CD8-positive, alpha-beta memory T cell (primary cell): ENCODE results near the gene ACP4. TPM values are rescaled to one million over a fixed set of nuclear protein-coding genes. Genes with fewer than 3 reads are reported as not detected.
"Not testable (repeated sequence)": the region's sequence is repeated elsewhere in the genome, so short reads cannot be mapped to it uniquely, and the experiment has no call there.

ENCODE experiments used
- CTCF ChIA-PET: fragments of 350-600 bp; sonication (Branson Sonifier 250); formaldehyde crosslinking; loops from one replicate; lab custom pipeline; 2021; ENCODE audit warnings: antibody characterized with exemption; lab: Charles Lee
- POLR2A ChIA-PET: fragments of 350-600 bp; sonication (Branson Sonifier 250); formaldehyde crosslinking; loops from one replicate; lab custom pipeline; 2021; ENCODE audit warnings: antibody characterized with exemption; lab: Charles Lee
- DNase-seq, 5 donors: peaks; one replicate each; pipeline versions ENCODE4 v3.0.0 to v3.0.0-alpha.2; 2020 to 2022; ENCODE audit warnings: mixed read lengths in 1 of 5
- H3K27ac ChIP-seq: one replicate; pipeline ENCODE4 v1.7.0; 2013; ENCODE audit warnings: low read depth, mild to moderate bottlenecking, low read length, moderate library complexity
- H3K27me3 ChIP-seq: 2 replicates; pipeline ENCODE4 v1.7.0; 2013; ENCODE audit warnings: low read length, mild to moderate bottlenecking; ENCODE audit not compliant: insufficient read depth, poor library complexity, severe bottlenecking
- H3K36me3 ChIP-seq: 2 replicates; pipeline ENCODE4 v1.7.0; 2013; ENCODE audit warnings: mild to moderate bottlenecking, low read length, moderate library complexity; ENCODE audit not compliant: insufficient read depth
- H3K4me1 ChIP-seq: 2 replicates; pipeline ENCODE4 v1.7.0; 2013; ENCODE audit warnings: mild to moderate bottlenecking, low read length, moderate library complexity; ENCODE audit not compliant: insufficient read depth
- H3K4me3 ChIP-seq: 2 replicates; pipeline ENCODE4 v1.7.0; 2013; ENCODE audit warnings: mild to moderate bottlenecking, low read length
- H3K9me3 ChIP-seq: 2 replicates; pipeline ENCODE4 v1.7.0; 2013; ENCODE audit warnings: mild to moderate bottlenecking, low read length
- H3K27ac Mint-ChIP-seq, 8 donors: one replicate each; pipeline ENCODE4 v1.8.0; 2020 to 2021; ENCODE audit warnings: mixed read lengths in 8 of 8, mild to moderate bottlenecking in 6 of 8, inconsistent platforms in 3 of 8, moderate library complexity in 3 of 8
- H3K27me3 Mint-ChIP-seq, 2 donors: one replicate each; pipeline ENCODE4 v1.8.0; 2020 to 2021; ENCODE audit warnings: mixed read lengths in 2 of 2, mild to moderate bottlenecking in 1 of 2, moderate library complexity in 1 of 2
- H3K36me3 Mint-ChIP-seq, 3 donors: one replicate each; pipeline ENCODE4 v1.8.0; 2020 to 2021; ENCODE audit warnings: mixed read lengths in 3 of 3, inconsistent platforms in 1 of 3, mild to moderate bottlenecking in 1 of 3
- H3K4me1 Mint-ChIP-seq, 3 donors: one replicate each; pipeline ENCODE4 v1.8.0; 2020 to 2021; ENCODE audit warnings: mixed read lengths in 3 of 3, inconsistent platforms in 1 of 3, mild to moderate bottlenecking in 1 of 3
- H3K4me3 Mint-ChIP-seq, 7 donors: one replicate each; pipeline ENCODE4 v1.8.0; 2020 to 2021; ENCODE audit warnings: mixed read lengths in 7 of 7, mild to moderate bottlenecking in 6 of 7, moderate library complexity in 4 of 7, inconsistent platforms in 2 of 7
- H3K9me3 Mint-ChIP-seq, 5 donors: one replicate each; pipeline ENCODE4 v1.8.0; 2020 to 2022; ENCODE audit warnings: mixed read lengths in 5 of 5, mild to moderate bottlenecking in 3 of 5, moderate library complexity in 2 of 5, inconsistent platforms in 1 of 5
- polyA plus RNA-seq: library from polyadenylated mRNA; unstranded; fragments of 300-500 nt; fragmentation: Illumina TruSeq; gene quantifications from one replicate; pipeline ENCODE4 v1.2.3, GENCODE V29; 2021
- total RNA-seq, 2 experiments: library from RNA; stranded (reverse); gene quantifications; one replicate each; pipeline ENCODE4 v1.2.3, GENCODE V29; 2021

Gene ACP4
- total and polyA plus RNA-seq, 3 experiments from 2014 or later = not detected

GRCh38 chr19:50801107-50801506 is 10.9 kb downstream of the ACP4 start:
- Mint-ChIP-seq H3K27ac (peak overlapping the region in 4 of 8 donors; percentile 17 to 62 (median 30)), H3K36me3 (peaks cover 0 to 58% (median 8%) of the 10 kb centered on the region in 3 donors), H3K4me1 (peaks cover 37 to 48% (median 45%) of the 10 kb centered on the region in 3 donors), H3K9me3 (no peaks in the 10 kb centered on the region), H3K4me3 (peak overlapping the region in 4 of 7 donors; percentile 11 to 78 (median 47)), H3K27me3 (peaks cover 0 to 2% of the 10 kb centered on the region in 2 donors)
- Histone ChIP-seq H3K36me3 (no peaks in the 10 kb centered on the region), H3K4me1 (peaks cover 21% of the 10 kb centered on the region), H3K27me3 (no peaks in the 10 kb centered on the region), H3K27ac (no peak overlapping the region), H3K9me3 (no peaks in the 10 kb centered on the region), H3K4me3 (no peak overlapping the region)
- POLR2A ChIA-PET = no interaction called here
- CTCF ChIA-PET = interaction anchor here (1.1 to 1.6 kb wide), 2 partner anchors 17 to 444 kb away, joined by 4 to 5 read pairs; no protein-coding TSS in a partner anchor
- DNase-seq = no peak

- peaks cover 21% of the 10 kb centered on the region for H3K4me1 ChIP-seq
- H3K27ac ChIP-seq = peak overlapping the region; percentile 97
- DNase-seq = peak in 1 of 5 donors; percentile 17
- CTCF ChIA-PET = no interaction called here
- peak overlapping the region; percentile 96 for H3K4me3 ChIP-seq
- H3K9me3 Mint-ChIP-seq = no peaks in the 10 kb centered on the region
- no peaks in the 10 kb centered on the region for H3K36me3 ChIP-seq
- POLR2A ChIA-PET = interaction anchor here (0.5 kb wide), 1 partner anchor 12 kb away, joined by 4 read pairs; no protein-coding TSS in a partner anchor
- peak overlapping the region; percentile 99 to 100 (median 100) for H3K27ac Mint-ChIP-seq
- peaks cover 0 to 2% of the 10 kb centered on the region in 2 donors for H3K27me3 Mint-ChIP-seq
- H3K36me3 Mint-ChIP-seq = peaks cover 0 to 38% (median 7%) of the 10 kb centered on the region in 3 donors
- H3K27me3 ChIP-seq = no peaks in the 10 kb centered on the region
- peaks cover 40 to 50% (median 48%) of the 10 kb centered on the region in 3 donors for H3K4me1 Mint-ChIP-seq
- H3K9me3 ChIP-seq = no peaks in the 10 kb centered on the region
- H3K4me3 Mint-ChIP-seq = peak overlapping the region; percentile 94 to 99 (median 97)
Observed at GRCh38 chr19:50803633-50804419, 13.6 kb downstream of the ACP4 start.

- CTCF ChIA-PET = no interaction called here
Observed at GRCh38 chr19:50804420-50805272, 14.4 kb downstream of the ACP4 start.

GRCh38 chr19:50808856-50809255 is 18.6 kb downstream of the ACP4 start:
- Histone ChIP-seq H3K27ac (no peak overlapping the region), H3K36me3 (no peaks in the 10 kb centered on the region), H3K4me1 (peaks cover 8% of the 10 kb centered on the region), H3K27me3 (no peaks in the 10 kb centered on the region), H3K9me3 (no peaks in the 10 kb centered on the region), H3K4me3 (no peak overlapping the region)
- peaks cover 9 to 18% of the 10 kb centered on the region in 2 donors for H3K27me3 Mint-ChIP-seq
- no peak overlapping the region for H3K27ac Mint-ChIP-seq
- ChIA-PET POLR2A (no interaction called here), CTCF (no interaction called here)
- peaks cover 0 to 9% (median 0%) of the 10 kb centered on the region in 3 donors for H3K36me3 Mint-ChIP-seq
- peaks cover 22 to 24% (median 23%) of the 10 kb centered on the region in 3 donors for H3K4me1 Mint-ChIP-seq
- H3K4me3 Mint-ChIP-seq = no peak overlapping the region
- DNase-seq = no peak
- no peaks in the 10 kb centered on the region for H3K9me3 Mint-ChIP-seq

More at GRCh38 chr19:50804420-50805272, 14.4 kb downstream of the ACP4 start:
- Mint-ChIP-seq H3K4me3 (peak overlapping the region; percentile 94 to 99 (median 97)), H3K36me3 (peaks cover 0 to 33% (median 7%) of the 10 kb centered on the region in 3 donors), H3K4me1 (peaks cover 40 to 50% (median 48%) of the 10 kb centered on the region in 3 donors), H3K9me3 (no peaks in the 10 kb centered on the region), H3K27ac (peak overlapping the region; percentile 99 to 100 (median 100)), H3K27me3 (peaks cover 0 to 5% of the 10 kb centered on the region in 2 donors)
- H3K9me3 ChIP-seq = no peaks in the 10 kb centered on the region
- H3K27me3 ChIP-seq = no peaks in the 10 kb centered on the region
- H3K4me3 ChIP-seq = peak overlapping the region; percentile 96
- H3K27ac ChIP-seq = peak overlapping the region; percentile 97
- no peaks in the 10 kb centered on the region for H3K36me3 ChIP-seq
- peaks cover 21% of the 10 kb centered on the region for H3K4me1 ChIP-seq
- POLR2A ChIA-PET = interaction anchor here (0.8 to 0.9 kb wide), 2 partner anchors 294 to 547 kb away, joined by 3 to 5 read pairs; partner anchors contain the start of gene JOSD2
- peak; percentile 96 to 98 (median 97) for DNase-seq

- H3K9me3 Mint-ChIP-seq, H3K4me3 Mint-ChIP-seq, H3K36me3 Mint-ChIP-seq, POLR2A ChIA-PET, H3K4me1 Mint-ChIP-seq, H3K36me3 ChIP-seq, H3K9me3 ChIP-seq, H3K27me3 ChIP-seq, H3K27ac ChIP-seq, H3K4me3 ChIP-seq, CTCF ChIA-PET, H3K4me1 ChIP-seq, DNase-seq, H3K27ac Mint-ChIP-seq: not testable (repeated sequence)
- H3K27me3 Mint-ChIP-seq = peaks cover 20 to 33% of the 10 kb centered on the region in 2 donors
Observed at GRCh38 chr19:50811622-50812238, 21.5 kb downstream of the ACP4 start.

- H3K36me3 Mint-ChIP-seq = peaks cover 0 to 4% (median 0%) of the 10 kb centered on the region in 3 donors
- peaks cover 6% of the 10 kb centered on the region for H3K27me3 ChIP-seq
- peaks cover 2 to 4% (median 3%) of the 10 kb centered on the region in 3 donors for H3K4me1 Mint-ChIP-seq
- no peak overlapping the region for H3K4me3 ChIP-seq
- no peak overlapping the region for H3K27ac ChIP-seq
- no peaks in the 10 kb centered on the region for H3K4me1 ChIP-seq
- peak overlapping the region in 1 of 8 donors; percentile 46 for H3K27ac Mint-ChIP-seq
- H3K4me3 Mint-ChIP-seq = peak overlapping the region in 1 of 7 donors; percentile 41
- DNase-seq = no peak
- H3K9me3 Mint-ChIP-seq = peaks cover 0 to 3% (median 0%) of the 10 kb centered on the region in 5 donors
- POLR2A ChIA-PET = no interaction called here
- H3K27me3 Mint-ChIP-seq = peaks cover 27 to 40% of the 10 kb centered on the region in 2 donors
- CTCF ChIA-PET = no interaction called here
- no peaks in the 10 kb centered on the region for H3K9me3 ChIP-seq
- no peaks in the 10 kb centered on the region for H3K36me3 ChIP-seq
Observed at GRCh38 chr19:50812474-50812873, 22.3 kb downstream of the ACP4 start.

GRCh38 chr19:50814883-50815282 is 24.7 kb downstream of the ACP4 start:
- peaks cover 0 to 4% (median 0%) of the 10 kb centered on the region in 3 donors for H3K36me3 Mint-ChIP-seq
- POLR2A ChIA-PET = no interaction called here

More at GRCh38 chr19:50814883-50815282, 24.7 kb downstream of the ACP4 start:
- Histone ChIP-seq H3K27me3 (peaks cover 29% of the 10 kb centered on the region), H3K27ac (no peak overlapping the region), H3K4me3 (no peak overlapping the region), H3K9me3 (no peaks in the 10 kb centered on the region), H3K36me3 (no peaks in the 10 kb centered on the region), H3K4me1 (peaks cover under 1% of the 10 kb centered on the region)
- peaks cover 7 to 20% (median 11%) of the 10 kb centered on the region in 3 donors for H3K4me1 Mint-ChIP-seq
- H3K27ac Mint-ChIP-seq = no peak overlapping the region
- H3K4me3 Mint-ChIP-seq = no peak overlapping the region
- H3K27me3 Mint-ChIP-seq = peaks cover 47 to 61% of the 10 kb centered on the region in 2 donors
- CTCF ChIA-PET = no interaction called here
- H3K9me3 Mint-ChIP-seq = peaks cover 0 to 3% (median 0%) of the 10 kb centered on the region in 5 donors
- DNase-seq = no peak
